GM23338 (cell line): ENCODE results near the gene WDR74. TPM values are rescaled to one million over a fixed set of nuclear protein-coding genes. Genes with fewer than 3 reads are reported as not detected.
A peak's percentile ranks its signal among the peaks of the same experiment; 100 is the strongest.

ENCODE experiments used
- ATAC-seq: fragments of 200-7000 bp; cut with Tn5 transposase; 3 replicates; pipeline ENCODE4 v1.9.1; 2020
- DNase-seq: peaks from one replicate; pipeline ENCODE4 v3.0.0-alpha.2; 2015; ENCODE audit warnings: low spot score
- H2AFZ ChIP-seq: fragments of 200-600 bp; sonication (generic); 2 replicates; pipeline ENCODE4 v1.8.0; 2016; ENCODE audit warnings: antibody characterized with exemption, mild to moderate bottlenecking, moderate library complexity
- H3F3A ChIP-seq: fragments of 200-600 bp; sonication (generic); replicated peaks from 2 replicates; pipeline ENCODE4 v1.8.0; 2017; ENCODE audit warnings: antibody characterized with exemption, mixed run types, low read depth
- H3K27ac ChIP-seq: fragments of 200-600 bp; sonication (generic); 2 replicates; pipeline ENCODE4 v1.6.1; 2016; ENCODE audit warnings: low read depth
- H3K27me3 ChIP-seq: fragments of 200-600 bp; sonication (generic); 2 replicates; pipeline ENCODE4 v1.8.0; 2016; ENCODE audit warnings: mild to moderate bottlenecking, mixed run types, moderate library complexity; ENCODE audit not compliant: insufficient read depth
- H3K36me3 ChIP-seq: fragments of 200-600 bp; sonication (generic); 2 replicates; pipeline ENCODE4 v1.8.0; 2016; ENCODE audit warnings: mild to moderate bottlenecking; ENCODE audit not compliant: insufficient read depth
- H3K4me1 ChIP-seq: fragments of 200-600 bp; sonication (generic); 2 replicates; pipeline ENCODE4 v1.8.0; 2016; ENCODE audit warnings: mild to moderate bottlenecking, moderate library complexity; ENCODE audit not compliant: insufficient read depth
- H3K4me2 ChIP-seq: fragments of 200-600 bp; sonication (generic); 2 replicates; pipeline ENCODE4 v1.7.1; 2017; ENCODE audit warnings: mixed run types
- H3K4me3 ChIP-seq: fragments of 200-600 bp; sonication (generic); 2 replicates; pipeline ENCODE4 v1.6.1; 2016; ENCODE audit warnings: mixed run types
- H3K79me2 ChIP-seq: fragments of 200-600 bp; sonication (generic); replicated peaks from 2 replicates; pipeline ENCODE4 v1.8.0; 2017; ENCODE audit warnings: mild to moderate bottlenecking; ENCODE audit not compliant: insufficient read depth
- H3K9me2 ChIP-seq: fragments of 200-600 bp; sonication (generic); 2 replicates; pipeline ENCODE4 v1.8.0; 2017; ENCODE audit not compliant: insufficient read depth
- H4K20me1 ChIP-seq: fragments of 200-600 bp; sonication (generic); replicated peaks from 2 replicates; pipeline ENCODE4 v1.8.0; 2017; ENCODE audit warnings: mild to moderate bottlenecking; ENCODE audit not compliant: insufficient read depth
- H3K27ac Mint-ChIP-seq: 2 replicates; pipeline ENCODE4 v1.8.0; 2020; ENCODE audit warnings: inconsistent platforms, mild to moderate bottlenecking, moderate library complexity, mixed read lengths
- H3K27me3 Mint-ChIP-seq: 3 replicates; pipeline ENCODE4 v1.8.0; 2022; ENCODE audit warnings: low read depth, mild to moderate bottlenecking, moderate library complexity, mixed read lengths, inconsistent platforms; ENCODE audit not compliant: insufficient read depth, poor library complexity
- H3K36me3 Mint-ChIP-seq: 3 replicates; pipeline ENCODE4 v1.8.0; 2021; ENCODE audit warnings: low read depth, mild to moderate bottlenecking, inconsistent platforms, moderate library complexity, mixed read lengths
- H3K4me1 Mint-ChIP-seq: 3 replicates; pipeline ENCODE4 v1.8.0; 2020; ENCODE audit warnings: mild to moderate bottlenecking, inconsistent platforms, mixed read lengths
- H3K4me3 Mint-ChIP-seq: 3 replicates; pipeline ENCODE4 v1.8.0; 2021; ENCODE audit warnings: moderate library complexity, mild to moderate bottlenecking, inconsistent platforms, mixed read lengths
- H3K9me3 Mint-ChIP-seq: 3 replicates; pipeline ENCODE4 v1.8.0; 2020; ENCODE audit warnings: moderate library complexity, mild to moderate bottlenecking, inconsistent platforms, mixed read lengths
- CREB1 ChIP-seq: fragments of 250-450 bp; sonication (Bioruptor Pico); IDR thresholded peaks from 2 replicates; pipeline ENCODE4 v1.5.0; 2020; ENCODE audit warnings: low read depth, mild to moderate bottlenecking, moderate library complexity
- CTCF ChIP-seq, 2 experiments: fragments of 200-600 bp in 1 of 2; sonication (generic) in 1 of 2; conservative IDR thresholded peaks; 2 replicates each; pipeline versions ENCODE4 v1.5.1 to v1.6.1; 2016 to 2017; ENCODE audit warnings: antibody characterized with exemption in 2 of 2, low read depth in 2 of 2, mild to moderate bottlenecking in 2 of 2, moderate library complexity in 1 of 2
- EZH2 ChIP-seq: fragments of 200-600 bp; sonication (generic); IDR thresholded peaks from one replicate; pipeline ENCODE4 v1.8.0; 2017; ENCODE audit warnings: antibody characterized with exemption, mild to moderate bottlenecking, low read depth; ENCODE audit not compliant: unreplicated experiment
- EZH2phosphoT487 ChIP-seq: fragments of 200-600 bp; sonication (generic); IDR thresholded peaks from one replicate; pipeline ENCODE4 v1.8.1; 2018; ENCODE audit warnings: antibody characterized with exemption; ENCODE audit not compliant: unreplicated experiment
- JUNB ChIP-seq: IDR thresholded peaks from one replicate; pipeline ENCODE4 v1.6.1; 2016; ENCODE audit warnings: antibody characterized with exemption; ENCODE audit not compliant: unreplicated experiment
- NANOG ChIP-seq: IDR thresholded peaks from 2 replicates; pipeline ENCODE4 v1.6.1; 2016; ENCODE audit warnings: antibody characterized with exemption, borderline replicate concordance
- POLR2AphosphoS5 ChIP-seq: IDR thresholded peaks from 2 replicates; pipeline ENCODE4 v1.6.1; 2016; ENCODE audit warnings: antibody characterized with exemption, low read depth
- STAT1 ChIP-seq: IDR thresholded peaks from one replicate; pipeline ENCODE4 v1.6.1; 2016; ENCODE audit warnings: antibody characterized with exemption; ENCODE audit not compliant: unreplicated experiment
- ZNF114 ChIP-seq: fragments of 250-450 bp; sonication (Bioruptor Pico); IDR thresholded peaks from 2 replicates; pipeline ENCODE4 v1.5.0; 2020; ENCODE audit warnings: mild to moderate bottlenecking, moderate library complexity
- ZNF462 ChIP-seq: fragments of 250-450 bp; sonication (Bioruptor Pico); IDR thresholded peaks from 2 replicates; pipeline ENCODE4 v1.5.0; 2020; ENCODE audit warnings: mild to moderate bottlenecking, moderate library complexity
- polyA plus RNA-seq: library from polyadenylated mRNA; unstranded; fragments of >200 nt; fragmentation: Nextera tagmentation; extraction: Ambion mirVana; gene quantifications from 2 replicates; pipeline ENCODE4 v1.2.1, GENCODE V29; 2016
- total RNA-seq: library from RNA; depleted of rRNA; stranded (reverse); fragments of >200 nt; shearing (Covaris generic); gene quantifications from 2 replicates; pipeline ENCODE4 v1.2.3, GENCODE V29; 2014
- TF ChIP-seq, protein P1 (sequence below): IDR thresholded peaks from one replicate; pipeline ENCODE4 v1.6.1; 2018; ENCODE audit warnings: antibody characterized with exemption; ENCODE audit not compliant: unreplicated experiment

The WDR74 gene
- total and polyA plus RNA-seq, 2 experiments from 2014 or later = 94.4 to 136 TPM

- Mint-ChIP-seq H3K27ac (peak overlapping the region; percentile 100), H3K4me1 (peaks cover 52% of the 10 kb centered on the region), H3K27me3 (peaks cover 41% of the 10 kb centered on the region), H3K4me3 (peak overlapping the region; percentile 100), H3K36me3 (peaks cover 96% of the 10 kb centered on the region), H3K9me3 (peaks cover 2% of the 10 kb centered on the region; the same call in 2 of the 3 replicates)
- H3K27ac ChIP-seq = peak overlapping the region; percentile 95
- H3K4me2 ChIP-seq = peak overlapping the region; percentile 80
- H3K36me3 ChIP-seq = peaks cover 61% of the 10 kb centered on the region
- TF ChIP-seq JUNB (no peak), NANOG (no peak), CREB1 (no peak), CTCF (conservative IDR thresholded peaks at IDR 0.05; ENCODE audit: low read depth in 2 of 2) (no peak), POLR2AphosphoS5 (no peak), ZNF114 (CRISPR knock-in tag) (no peak), STAT1 (no peak), EZH2phosphoT487 (no peak), ZNF462 (no peak), EZH2 (no peak)
- TF ChIP-seq, protein P1, sequence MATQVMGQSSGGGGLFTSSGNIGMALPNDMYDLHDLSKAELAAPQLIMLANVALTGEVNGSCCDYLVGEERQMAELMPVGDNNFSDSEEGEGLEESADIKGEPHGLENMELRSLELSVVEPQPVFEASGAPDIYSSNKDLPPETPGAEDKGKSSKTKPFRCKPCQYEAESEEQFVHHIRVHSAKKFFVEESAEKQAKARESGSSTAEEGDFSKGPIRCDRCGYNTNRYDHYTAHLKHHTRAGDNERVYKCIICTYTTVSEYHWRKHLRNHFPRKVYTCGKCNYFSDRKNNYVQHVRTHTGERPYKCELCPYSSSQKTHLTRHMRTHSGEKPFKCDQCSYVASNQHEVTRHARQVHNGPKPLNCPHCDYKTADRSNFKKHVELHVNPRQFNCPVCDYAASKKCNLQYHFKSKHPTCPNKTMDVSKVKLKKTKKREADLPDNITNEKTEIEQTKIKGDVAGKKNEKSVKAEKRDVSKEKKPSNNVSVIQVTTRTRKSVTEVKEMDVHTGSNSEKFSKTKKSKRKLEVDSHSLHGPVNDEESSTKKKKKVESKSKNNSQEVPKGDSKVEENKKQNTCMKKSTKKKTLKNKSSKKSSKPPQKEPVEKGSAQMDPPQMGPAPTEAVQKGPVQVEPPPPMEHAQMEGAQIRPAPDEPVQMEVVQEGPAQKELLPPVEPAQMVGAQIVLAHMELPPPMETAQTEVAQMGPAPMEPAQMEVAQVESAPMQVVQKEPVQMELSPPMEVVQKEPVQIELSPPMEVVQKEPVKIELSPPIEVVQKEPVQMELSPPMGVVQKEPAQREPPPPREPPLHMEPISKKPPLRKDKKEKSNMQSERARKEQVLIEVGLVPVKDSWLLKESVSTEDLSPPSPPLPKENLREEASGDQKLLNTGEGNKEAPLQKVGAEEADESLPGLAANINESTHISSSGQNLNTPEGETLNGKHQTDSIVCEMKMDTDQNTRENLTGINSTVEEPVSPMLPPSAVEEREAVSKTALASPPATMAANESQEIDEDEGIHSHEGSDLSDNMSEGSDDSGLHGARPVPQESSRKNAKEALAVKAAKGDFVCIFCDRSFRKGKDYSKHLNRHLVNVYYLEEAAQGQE = no peak
- peaks cover 35% of the 10 kb centered on the region for H3K4me1 ChIP-seq
- H3K79me2 ChIP-seq = peaks cover 96% of the 10 kb centered on the region
- peak; percentile 7 for ATAC-seq
- H3F3A ChIP-seq = peaks cover 70% of the 10 kb centered on the region
- H2AFZ ChIP-seq = no peak overlapping the region
- H3K9me2 ChIP-seq = no peaks in the 10 kb centered on the region
- H3K27me3 ChIP-seq = no peaks in the 10 kb centered on the region
- DNase-seq = no peak
- peak overlapping the region; percentile 98 for H3K4me3 ChIP-seq
- H4K20me1 ChIP-seq = peaks cover 56% of the 10 kb centered on the region
Observed at GRCh38 chr11:62880231-62880802, 40.9 kb upstream of the WDR74 start.
